Activated CD8-positive, alpha-beta T cell treated with anti-CD3 and anti-CD28 coated beads, Interleukin-2, amount 10 ng/mL, durations not matched to agents 7 days and 5 days (primary cell): Measurements from ENCODE around the gene GRHL1. TPM values are rescaled to one million over a fixed set of nuclear protein-coding genes. Genes with fewer than 3 reads are reported as not detected.
"Not testable (repeated sequence)": the region's sequence is repeated elsewhere in the genome, so short reads cannot be mapped to it uniquely, and the experiment has no call there.

Source experiments
- ATAC-seq: fragments of 150-1000 bp; cut with Tn5 transposase; one replicate; pipeline ENCODE4 v1.10.0; 2021; ENCODE audit warnings: moderate library complexity
- CTCF ChIA-PET: fragments of 350-600 bp; sonication (Branson Sonifier 250); formaldehyde crosslinking; loops from one replicate; lab custom pipeline; 2021; ENCODE audit warnings: antibody characterized with exemption; lab: Charles Lee
- POLR2A ChIA-PET: fragments of 350-600 bp; sonication (Branson Sonifier 250); formaldehyde crosslinking; loops from one replicate; lab custom pipeline; 2021; ENCODE audit warnings: antibody characterized with exemption; lab: Charles Lee
- DNase-seq: peaks from one replicate; pipeline ENCODE4 v3.0.0-alpha.2; 2020
- H3K27ac Mint-ChIP-seq: one replicate; pipeline ENCODE4 v1.8.0; 2021; ENCODE audit warnings: mild to moderate bottlenecking, mixed read lengths
- H3K27me3 Mint-ChIP-seq: one replicate; pipeline ENCODE4 v1.8.0; 2021; ENCODE audit warnings: low read depth, mixed read lengths
- H3K36me3 Mint-ChIP-seq: one replicate; pipeline ENCODE4 v1.8.0; 2021; ENCODE audit warnings: low read depth, mixed read lengths
- H3K4me1 Mint-ChIP-seq: one replicate; pipeline ENCODE4 v1.8.0; 2021; ENCODE audit warnings: low read depth, mixed read lengths
- H3K4me3 Mint-ChIP-seq: one replicate; pipeline ENCODE4 v1.8.0; 2021; ENCODE audit warnings: mild to moderate bottlenecking, mixed read lengths
- H3K9me3 Mint-ChIP-seq: one replicate; pipeline ENCODE4 v1.8.0; 2022; ENCODE audit warnings: mixed read lengths; ENCODE audit not compliant: insufficient read depth
- total RNA-seq, 2 experiments: library from RNA; stranded (reverse); gene quantifications; one replicate each; pipeline ENCODE4 v1.2.3, GENCODE V29; 2021

Gene GRHL1
- total RNA-seq, 2 experiments from 2014 or later: 0.55 to 0.57 TPM

- H3K36me3 Mint-ChIP-seq: no peaks in the 10 kb centered on the region
- DNase-seq (no peak), ATAC-seq (peak; percentile 30)
- CTCF ChIA-PET: interaction anchor here (1.1 to 4.5 kb wide), 3 partner anchors 22 to 207 kb away, joined by 3 to 22 read pairs (median 3); no protein-coding TSS in a partner anchor
- H3K27ac Mint-ChIP-seq: no peak overlapping the region
- H3K4me3 Mint-ChIP-seq: no peak overlapping the region
- H3K4me1 Mint-ChIP-seq: no peaks in the 10 kb centered on the region
- POLR2A ChIA-PET: interaction anchor here (0.7 to 1.1 kb wide), 2 partner anchors 35 to 1241 kb away, joined by 3 read pairs; no protein-coding TSS in a partner anchor
- H3K27me3 Mint-ChIP-seq: peaks cover 18% of the 10 kb centered on the region
- no peaks in the 10 kb centered on the region for H3K9me3 Mint-ChIP-seq
Observed at GRCh38 chr2:10006236-10007161, 55.0 kb downstream of the GRHL1 start.

- ChIA-PET CTCF (interaction anchor here (4.5 kb wide), 1 partner anchor 23 kb away, joined by 22 read pairs; no protein-coding TSS in a partner anchor), POLR2A (interaction anchor here (0.7 kb wide), 1 partner anchor 1242 kb away, joined by 3 read pairs; no protein-coding TSS in a partner anchor)
- Mint-ChIP-seq H3K27ac (no peak overlapping the region), H3K4me1 (no peaks in the 10 kb centered on the region), H3K36me3 (no peaks in the 10 kb centered on the region), H3K9me3 (no peaks in the 10 kb centered on the region), H3K27me3 (peaks cover 18% of the 10 kb centered on the region), H3K4me3 (no peak overlapping the region)
- DNase-seq (no peak), ATAC-seq (no peak)
Observed at GRCh38 chr2:10007435-10007834, 55.9 kb downstream of the GRHL1 start.

GRCh38 chr2:10007921-10008808 lies 56.7 kb downstream of the GRHL1 start:
- no peak for ATAC-seq

GRCh38 chr2:10008809-10009176 lies 57.3 kb downstream of the GRHL1 start:
- peaks cover 18% of the 10 kb centered on the region for H3K27me3 Mint-ChIP-seq
- H3K36me3 Mint-ChIP-seq: no peaks in the 10 kb centered on the region
- H3K9me3 Mint-ChIP-seq: no peaks in the 10 kb centered on the region
- POLR2A ChIA-PET: no interaction called here
- CTCF ChIA-PET: no interaction called here
- no peaks in the 10 kb centered on the region for H3K4me1 Mint-ChIP-seq
- no peak for DNase-seq
- no peak overlapping the region for H3K4me3 Mint-ChIP-seq
- H3K27ac Mint-ChIP-seq: no peak overlapping the region
- ATAC-seq: no peak

More at GRCh38 chr2:10007921-10008808, 56.7 kb downstream of the GRHL1 start:
- Mint-ChIP-seq H3K27me3 (peaks cover 18% of the 10 kb centered on the region), H3K4me3 (no peak overlapping the region), H3K9me3 (no peaks in the 10 kb centered on the region), H3K36me3 (no peaks in the 10 kb centered on the region), H3K27ac (no peak overlapping the region), H3K4me1 (no peaks in the 10 kb centered on the region)
- POLR2A ChIA-PET: no interaction called here
- CTCF ChIA-PET: interaction anchor here (4.5 kb wide), 1 partner anchor 24 kb away, joined by 22 read pairs; no protein-coding TSS in a partner anchor
- DNase-seq: no peak

- H3K27me3 Mint-ChIP-seq: peaks cover 18% of the 10 kb centered on the region
- POLR2A ChIA-PET: no interaction called here
- no peaks in the 10 kb centered on the region for H3K9me3 Mint-ChIP-seq
- no peak for ATAC-seq
- H3K36me3 Mint-ChIP-seq: no peaks in the 10 kb centered on the region
- DNase-seq: no peak
- H3K4me1 Mint-ChIP-seq: no peaks in the 10 kb centered on the region
- no peak overlapping the region for H3K4me3 Mint-ChIP-seq
- CTCF ChIA-PET: no interaction called here
- no peak overlapping the region for H3K27ac Mint-ChIP-seq
Observed at GRCh38 chr2:10009271-10009810, 57.8 kb downstream of the GRHL1 start.

- Mint-ChIP-seq H3K27ac (no peak overlapping the region), H3K27me3 (peaks cover 18% of the 10 kb centered on the region), H3K36me3 (no peaks in the 10 kb centered on the region), H3K4me1 (no peaks in the 10 kb centered on the region), H3K9me3 (no peaks in the 10 kb centered on the region), H3K4me3 (no peak overlapping the region)
- ChIA-PET CTCF (no interaction called here), POLR2A (no interaction called here)
- no peak for ATAC-seq
- no peak for DNase-seq
Observed at GRCh38 chr2:10009811-10010781, 58.6 kb downstream of the GRHL1 start.

GRCh38 chr2:10010861-10011605 lies 59.5 kb downstream of the GRHL1 start:
- POLR2A ChIA-PET: not testable (repeated sequence)

GRCh38 chr2:10011606-10012325 lies 60.3 kb downstream of the GRHL1 start:
- H3K4me3 Mint-ChIP-seq, H3K9me3 Mint-ChIP-seq, CTCF ChIA-PET, H3K36me3 Mint-ChIP-seq, DNase-seq, POLR2A ChIA-PET, ATAC-seq, H3K4me1 Mint-ChIP-seq, H3K27me3 Mint-ChIP-seq, H3K27ac Mint-ChIP-seq: not testable (repeated sequence)

More at GRCh38 chr2:10010861-10011605, 59.5 kb downstream of the GRHL1 start:
- ATAC-seq, H3K36me3 Mint-ChIP-seq, H3K27ac Mint-ChIP-seq, H3K4me3 Mint-ChIP-seq, H3K9me3 Mint-ChIP-seq, H3K4me1 Mint-ChIP-seq, CTCF ChIA-PET, DNase-seq: not testable (repeated sequence)
- H3K27me3 Mint-ChIP-seq: peaks cover 11% of the 10 kb centered on the region

GRCh38 chr2:10012366-10012962 lies 61.0 kb downstream of the GRHL1 start:
- CTCF ChIA-PET, H3K4me3 Mint-ChIP-seq, H3K36me3 Mint-ChIP-seq, POLR2A ChIA-PET, H3K27ac Mint-ChIP-seq, H3K4me1 Mint-ChIP-seq, H3K27me3 Mint-ChIP-seq, DNase-seq, ATAC-seq, H3K9me3 Mint-ChIP-seq: not testable (repeated sequence)
